Glomerular endothelial cell (primary cell): ENCODE data around the gene GPR3. TPM values are rescaled to one million over a fixed set of nuclear protein-coding genes. Genes with fewer than 3 reads are reported as not detected.
"Not testable (repeated sequence)": the region's sequence is repeated elsewhere in the genome, so short reads cannot be mapped to it uniquely, and the experiment has no call there.

Experiments used
- DNase-seq: peaks from one replicate; pipeline ENCODE4 v3.0.0-alpha.2; 2011; ENCODE audit warnings: low read depth, low spot score; ENCODE audit errors: extremely low read depth
- total RNA-seq: library from RNA; depleted of rRNA; stranded (reverse); fragments of >200 nt; gene quantifications from 2 replicates; pipeline ENCODE4 v1.2.3, GENCODE V29; 2015

Gene GPR3
- total RNA-seq, 1 donor from 2014 or later, result 1.5 TPM

GRCh38 chr1:27418326-27419185 lies 26.1 kb downstream of the GPR3 start:
- DNase-seq, result no peak

DNA sequence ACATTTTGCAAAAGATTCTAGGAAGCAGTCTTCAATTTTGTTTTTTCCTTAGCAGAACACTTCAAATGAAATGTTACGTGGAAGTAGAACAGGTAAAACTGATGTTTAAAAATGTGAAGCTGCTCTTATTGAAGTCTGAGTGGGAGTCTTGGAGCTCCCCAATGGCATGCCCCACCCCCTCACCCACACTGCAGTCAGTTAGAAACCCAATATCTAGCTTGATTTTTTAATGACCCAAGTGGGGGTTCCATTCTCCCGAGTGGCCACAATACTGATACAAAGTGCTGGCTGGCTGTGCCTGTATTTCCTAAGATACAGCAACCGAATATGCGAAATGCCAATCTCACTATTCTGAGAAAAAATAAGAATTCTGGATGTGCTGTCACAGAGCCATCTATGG lies 31.3 kb downstream of the GPR3 start:
- DNase-seq, result no peak

DNA sequence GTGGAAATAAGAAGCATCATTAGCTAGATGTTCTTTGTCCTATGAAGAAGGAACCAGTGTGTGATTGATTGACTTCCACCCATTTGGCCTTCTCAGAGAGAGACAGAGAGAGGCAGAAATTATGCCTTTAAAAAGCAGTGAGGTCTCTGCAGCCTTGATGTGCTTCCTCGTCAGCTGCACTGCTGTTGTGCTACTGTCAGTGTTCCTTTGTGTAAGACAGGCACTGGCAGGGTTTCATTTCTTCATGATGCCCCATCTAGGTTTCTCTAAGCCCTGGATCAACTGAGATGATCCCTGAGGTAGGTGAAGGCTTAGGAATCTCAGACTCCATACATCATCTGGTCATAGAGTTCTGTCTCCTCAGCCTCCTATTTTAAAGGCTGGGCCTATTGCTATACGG lies 34.9 kb downstream of the GPR3 start:
- no peak for DNase-seq

DNA sequence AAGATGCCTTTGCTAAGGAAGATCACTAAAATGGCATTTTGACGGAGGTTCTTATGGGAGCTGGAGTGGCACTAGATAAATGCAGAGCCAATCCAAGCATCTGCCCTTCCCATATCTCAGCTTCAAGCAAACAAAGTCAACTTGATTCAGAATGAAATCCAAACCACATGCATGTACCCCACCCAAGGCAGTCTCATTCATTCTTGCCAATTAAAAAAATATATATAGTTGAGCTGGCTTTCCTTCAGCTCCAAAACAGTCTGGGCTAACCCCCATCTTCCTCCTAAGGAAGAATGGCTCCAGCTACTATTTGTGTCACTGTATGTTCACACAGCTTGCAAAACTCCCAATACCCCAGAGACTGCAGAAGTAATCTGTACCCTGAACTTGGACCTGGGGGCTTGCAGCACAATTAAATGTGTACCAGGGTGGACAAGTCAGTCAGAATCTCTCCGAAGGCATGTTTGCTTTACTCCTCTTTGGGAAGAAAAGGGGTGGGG lies 35.4 kb downstream of the GPR3 start:
- no peak for DNase-seq

- no peak for DNase-seq
These were observed 36.0 kb downstream of the GPR3 start for GRCh38 chr1:27428316-27429028.

DNA sequence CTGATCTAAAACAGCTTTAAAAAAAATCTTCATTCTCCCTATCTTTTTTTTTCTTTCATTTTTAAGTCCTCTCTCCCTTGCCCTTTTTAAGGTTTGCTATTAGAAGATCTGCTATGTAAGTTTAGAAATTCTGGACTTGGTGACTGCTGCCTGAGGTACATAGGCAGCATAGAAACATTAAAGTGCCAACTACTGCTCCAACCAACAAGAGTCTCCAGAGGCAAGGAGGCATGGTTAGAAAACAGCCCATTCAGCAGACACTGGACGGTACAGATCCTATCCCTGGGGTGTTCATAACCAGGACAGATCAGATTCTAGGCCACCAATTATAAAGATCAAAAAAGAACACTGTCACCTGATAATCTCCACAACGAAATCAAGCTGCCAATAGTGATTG lies 36.6 kb downstream of the GPR3 start:
- DNase-seq, result no peak

DNA sequence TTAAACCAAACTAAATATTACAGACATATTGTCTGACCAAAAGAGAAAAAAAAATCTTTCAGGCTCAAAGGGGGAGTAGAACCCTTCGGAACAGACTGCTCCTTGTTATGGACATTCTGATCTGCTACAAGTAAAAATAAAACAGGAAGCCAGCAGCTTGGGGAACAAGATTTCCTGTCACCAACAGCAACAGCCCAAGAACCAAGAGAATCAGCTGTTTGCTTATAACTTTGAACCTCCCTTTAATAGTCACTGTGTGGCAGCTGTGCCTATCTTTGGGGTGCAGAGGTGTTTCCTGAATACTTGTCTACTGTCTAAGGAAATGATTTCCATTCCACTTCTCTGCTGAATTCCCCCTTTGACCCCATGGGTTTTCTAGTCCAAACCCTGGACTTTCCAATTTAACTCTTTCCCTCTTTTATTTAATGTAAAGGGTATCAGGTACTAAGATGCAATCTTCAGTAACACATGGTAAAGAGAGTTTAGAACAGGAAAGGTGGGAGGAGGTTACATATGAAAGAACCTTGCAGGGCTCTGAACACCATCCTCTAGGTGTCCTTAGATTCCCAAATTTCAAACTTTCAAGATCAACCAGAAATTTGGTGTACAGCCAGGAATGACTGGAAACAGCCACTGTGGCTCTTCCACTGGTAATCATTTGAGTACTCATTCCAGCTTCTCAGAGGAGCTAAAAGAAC lies 38.6 kb downstream of the GPR3 start:
- no peak for DNase-seq

DNA sequence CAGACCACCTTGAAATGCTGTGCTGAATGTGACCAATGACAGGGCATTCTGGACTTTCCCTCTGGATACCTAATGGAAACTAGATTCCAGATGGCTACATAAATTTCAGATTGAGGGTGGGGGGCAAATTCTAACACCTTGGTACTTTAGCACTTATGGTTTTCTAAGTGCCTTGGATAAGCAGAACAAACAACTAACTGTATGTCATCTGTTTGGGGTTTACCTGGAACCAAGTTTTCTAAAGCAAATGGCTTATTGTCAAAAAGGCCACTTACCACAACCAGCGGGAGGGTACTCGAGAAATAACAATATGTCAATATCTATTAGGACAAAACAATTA lies 39.1 kb downstream of the GPR3 start:
- DNase-seq, result no peak

- DNase-seq, result not testable (repeated sequence)
These were observed 40.3 kb downstream of the GPR3 start for GRCh38 chr1:27432725-27433124.

DNA sequence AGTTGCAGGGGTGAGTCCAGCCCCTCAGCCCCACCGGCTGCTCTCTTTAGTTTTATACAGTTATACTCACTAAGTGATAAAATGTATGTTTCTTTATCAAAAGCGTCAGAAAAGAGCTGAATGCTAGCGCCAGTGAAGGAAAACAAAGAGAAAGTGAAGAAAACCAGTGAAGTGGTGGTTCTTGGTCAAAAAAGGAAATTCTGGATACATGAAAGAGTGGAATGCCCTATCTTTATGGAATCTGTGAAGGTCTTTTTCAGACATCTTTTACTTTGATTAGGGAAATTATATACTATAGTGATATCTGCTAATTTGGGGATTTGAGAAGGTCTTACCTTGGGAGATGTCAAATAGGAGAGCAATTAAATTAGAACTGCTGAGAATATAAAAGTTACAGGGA lies 41.3 kb downstream of the GPR3 start:
- no peak for DNase-seq

DNA sequence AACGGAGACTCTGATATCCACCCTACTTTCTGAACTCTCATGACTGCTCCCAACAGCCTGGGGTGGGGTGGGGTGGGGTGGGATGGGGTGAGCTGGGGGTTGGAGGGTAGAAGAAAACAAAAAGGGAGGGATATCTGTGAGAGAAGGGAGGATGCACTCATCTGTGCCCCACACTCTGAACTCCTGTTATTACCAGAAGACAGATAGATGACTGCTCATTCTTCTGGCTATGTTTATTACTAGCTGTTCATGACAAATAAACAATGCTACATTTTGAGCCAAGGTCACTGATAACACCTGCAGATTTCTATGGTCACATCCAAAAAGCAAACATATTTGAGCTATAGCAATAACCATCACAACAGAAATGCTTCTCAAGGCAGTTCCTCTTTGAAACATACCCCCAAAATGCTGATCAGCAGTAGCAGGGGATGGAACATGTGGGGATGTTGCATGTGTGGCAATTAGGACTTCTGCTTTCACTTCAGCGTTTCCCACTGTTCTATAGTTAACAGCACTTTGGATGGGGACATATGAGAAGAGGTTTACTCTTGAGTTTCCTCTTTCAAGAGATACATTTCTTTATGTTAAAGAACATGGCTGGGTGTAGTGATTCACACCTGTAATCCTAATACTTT lies 43.3 kb downstream of the GPR3 start:
- DNase-seq, result no peak

- DNase-seq, result no peak
These were observed 44.1 kb downstream of the GPR3 start for GRCh38 chr1:27436204-27437159.

- no peak for DNase-seq
These were observed 46.2 kb downstream of the GPR3 start for GRCh38 chr1:27438621-27439061.

- DNase-seq, result no peak
These were observed 46.7 kb downstream of the GPR3 start for GRCh38 chr1:27439150-27439549.

DNA sequence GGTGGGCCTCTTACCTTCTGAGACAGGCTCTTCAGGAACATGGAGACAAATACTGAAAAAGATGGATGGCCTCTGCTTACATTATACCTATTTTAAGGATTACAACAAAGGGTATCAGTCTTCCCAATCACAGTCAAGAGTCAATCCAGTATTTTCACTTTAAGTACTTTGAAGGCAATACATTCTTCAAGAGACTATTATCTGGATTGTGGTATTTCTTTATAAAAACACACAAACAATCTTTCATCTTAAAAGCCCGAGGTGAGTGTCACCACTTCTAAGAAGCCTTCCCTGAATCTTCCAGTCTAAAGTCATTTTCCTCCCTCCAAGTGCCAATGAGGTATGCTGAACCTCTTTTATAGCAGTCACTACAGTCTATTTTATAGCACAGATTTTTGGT lies 52.2 kb downstream of the GPR3 start:
- DNase-seq, result no peak

Other genes starting within 250 kb of the GPR3 start
- gene SLC9A1, start 237.5 kb upstream of the GPR3 start, total RNA-seq, result 64.3 and 112 TPM in 2 replicates
- gene WDTC1, start 158.0 kb upstream of the GPR3 start, total RNA-seq, result 36.2 and 43.3 TPM in 2 replicates
- gene TMEM222, start 70.5 kb upstream of the GPR3 start, total RNA-seq, result 29.8 and 40.7 TPM in 2 replicates
- 1.8 and 5.4 TPM in 2 replicates for gene SYTL1, start 50.6 kb upstream of the GPR3 start, total RNA-seq
- 13.6 and 17.9 TPM in 2 replicates for gene MAP3K6, start 25.7 kb upstream of the GPR3 start, total RNA-seq
- not detected in 2 replicates for gene FCN3, start 17.8 kb upstream of the GPR3 start, total RNA-seq
- not detected in 2 replicates for gene CD164L2, start 9.3 kb upstream of the GPR3 start, total RNA-seq
- gene WASF2, start 97.5 kb downstream of the GPR3 start, total RNA-seq, result 81.5 and 111 TPM in 2 replicates
- gene AHDC1, start 211.5 kb downstream of the GPR3 start, total RNA-seq, result 26.3 and 44.1 TPM in 2 replicates
- not detected in 2 replicates for gene FGR, start 242.6 kb downstream of the GPR3 start, total RNA-seq